Limb (tissue), 2 donors: ENCODE data around the gene RBM33.

Experiments
- DNase-seq, 2 donors: peaks; one replicate each; pipeline ENCODE4 v3.0.0-alpha.2; 2016; ENCODE audit errors: extremely low spot score in 2 of 2

RBM33 gene

DNA sequence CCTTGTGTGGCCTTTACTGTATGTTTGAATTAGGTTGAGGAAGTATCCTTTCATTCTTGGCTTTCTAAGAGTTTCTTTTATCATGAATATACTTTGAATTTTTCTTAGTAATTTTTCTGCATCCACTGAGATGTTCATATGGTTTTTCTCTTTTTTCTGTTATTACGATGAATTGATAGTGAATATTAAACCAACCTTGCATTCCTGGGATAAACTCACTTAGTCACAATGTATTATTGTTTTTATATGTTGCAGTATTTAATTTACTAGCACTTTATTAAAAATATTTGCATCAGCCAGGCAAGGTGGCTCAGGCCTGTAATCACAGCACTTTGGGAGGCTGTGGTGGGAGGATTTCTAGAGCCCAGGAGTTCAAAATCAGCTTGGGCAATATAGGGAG lies 15.3 kb upstream of the RBM33 start:
- no peak for DNase-seq

DNA sequence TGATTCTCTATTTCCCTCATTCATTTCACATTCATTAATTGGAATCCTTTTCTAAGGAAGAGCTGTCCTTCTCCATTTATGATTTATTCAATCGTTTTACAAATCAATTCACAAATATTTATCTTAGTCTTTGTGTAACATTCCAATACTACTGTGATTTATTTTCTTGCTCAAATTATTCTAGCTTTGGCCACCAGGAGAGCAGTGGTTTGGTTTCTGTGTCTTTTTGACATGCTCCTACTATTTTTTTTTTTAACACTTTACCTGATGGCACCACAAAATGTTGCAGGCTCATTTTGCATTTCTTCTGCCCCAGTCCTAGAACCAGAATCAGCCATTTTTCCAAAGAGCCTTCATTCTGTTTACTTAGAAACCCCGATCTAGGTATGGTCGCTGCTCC lies 13.3 kb upstream of the RBM33 start:
- DNase-seq, result no peak

DNA sequence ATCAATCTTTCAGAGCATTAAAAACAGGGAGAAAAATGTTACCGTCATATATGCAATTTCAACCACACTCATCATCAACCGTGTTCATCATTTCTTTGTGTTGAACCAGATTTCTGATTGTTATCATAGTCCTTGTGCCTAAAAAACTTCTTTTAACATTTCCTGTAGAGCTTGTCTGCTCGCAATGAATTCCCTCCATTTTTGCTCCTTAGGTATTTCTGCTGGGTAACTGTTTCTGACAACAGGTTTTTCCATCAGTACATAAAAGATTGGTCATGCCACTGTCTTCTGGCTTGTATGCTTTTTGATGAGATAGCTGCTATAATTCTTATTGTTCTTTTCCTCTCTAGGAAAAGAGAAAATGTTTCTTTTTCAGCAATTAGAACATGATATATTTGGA lies 8.6 kb upstream of the RBM33 start:
- no peak for DNase-seq

DNA sequence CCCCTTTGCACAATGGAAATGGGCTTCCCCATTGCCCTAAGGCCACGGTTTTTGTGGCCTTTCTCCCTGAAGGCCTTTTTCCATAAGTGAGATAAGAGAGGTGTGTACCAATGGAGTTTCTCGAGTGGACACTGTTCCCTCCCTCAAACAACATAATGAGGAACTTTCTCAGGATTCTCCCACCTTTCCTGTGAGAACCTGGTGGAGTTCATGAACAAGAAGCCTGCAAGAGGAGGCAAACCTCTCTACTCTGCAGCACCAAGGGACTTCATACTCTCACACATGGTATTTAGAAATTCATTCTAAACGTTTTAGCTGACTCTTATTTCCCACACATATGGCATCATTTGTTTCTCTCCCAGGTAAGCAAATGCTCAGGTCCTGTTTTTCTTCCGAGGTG lies 7.3 kb upstream of the RBM33 start:
- DNase-seq, result no peak

- no peak for DNase-seq
Measured at GRCh38 chr7:155638366-155638765, 6.1 kb upstream of the RBM33 start.

GRCh38 chr7:155639958-155640520 lies 4.4 kb upstream of the RBM33 start:
- DNase-seq, result no peak

DNA sequence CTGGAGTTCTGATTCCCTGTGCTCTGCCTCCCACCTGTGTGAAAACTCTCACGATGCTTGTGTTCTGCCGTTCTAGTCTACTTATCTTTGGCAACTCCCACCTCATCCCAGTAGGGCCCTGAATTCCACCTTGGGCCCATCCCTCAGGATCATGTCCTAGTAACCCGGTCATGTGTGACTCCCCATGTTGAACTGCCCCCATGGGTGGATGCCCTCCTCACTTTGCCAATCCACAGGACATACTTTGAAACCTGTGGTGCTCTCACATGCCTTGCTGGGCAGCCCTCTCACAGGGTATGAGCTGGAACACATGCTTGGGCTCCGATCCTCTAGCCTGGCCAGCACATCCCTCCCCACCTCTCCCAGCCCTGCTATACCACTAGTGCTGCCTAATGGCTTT lies 3.8 kb upstream of the RBM33 start:
- DNase-seq, result no peak

DNA sequence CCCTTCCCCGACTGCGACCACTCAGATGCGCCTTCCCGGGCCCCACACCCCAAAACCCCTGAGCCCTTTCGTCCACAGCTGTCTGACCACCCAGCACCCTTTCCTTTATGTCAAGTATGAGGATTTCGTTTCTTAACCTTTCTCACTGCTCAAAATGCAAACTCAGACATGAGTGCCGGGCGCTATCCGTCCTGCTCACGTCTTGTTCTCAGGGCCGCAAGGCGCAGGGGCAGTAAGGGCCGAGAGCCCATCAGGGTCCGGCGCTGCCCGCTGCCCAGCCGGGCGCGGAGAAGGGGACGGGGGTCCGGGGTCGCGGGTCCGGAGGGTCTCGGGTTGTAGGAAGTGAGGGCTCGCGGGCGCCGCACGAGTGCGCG lies 670 bp upstream of the RBM33 start:
- DNase-seq, result no peak

- peak in 1 of 2 donors; percentile 70 for DNase-seq
Measured at GRCh38 chr7:155644971-155645509, 579 bp downstream of the RBM33 start.

- no peak for DNase-seq
Measured at GRCh38 chr7:155645662-155646061, 1.2 kb downstream of the RBM33 start.

DNA sequence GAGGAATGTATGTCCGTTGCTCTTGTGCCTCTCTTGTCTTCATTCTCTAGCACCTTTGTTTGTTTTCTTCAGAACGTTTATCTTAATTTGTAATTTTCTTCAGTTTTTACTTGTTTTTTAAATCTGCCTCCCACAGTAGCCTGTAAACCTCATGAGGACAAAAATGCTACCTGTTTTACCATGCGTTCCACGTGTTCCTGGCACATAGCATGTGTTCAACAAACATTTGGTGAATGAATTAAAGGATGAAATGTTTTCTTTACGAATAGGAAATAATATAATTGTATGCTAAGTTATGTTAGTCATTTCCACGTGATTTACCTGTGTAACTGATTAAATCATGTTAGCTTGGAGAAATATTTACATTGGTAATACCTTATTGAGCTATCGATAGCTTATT lies 2.2 kb downstream of the RBM33 start:
- DNase-seq, result no peak

GRCh38 chr7:155647302-155647701 lies 2.8 kb downstream of the RBM33 start:
- DNase-seq, result no peak

DNA sequence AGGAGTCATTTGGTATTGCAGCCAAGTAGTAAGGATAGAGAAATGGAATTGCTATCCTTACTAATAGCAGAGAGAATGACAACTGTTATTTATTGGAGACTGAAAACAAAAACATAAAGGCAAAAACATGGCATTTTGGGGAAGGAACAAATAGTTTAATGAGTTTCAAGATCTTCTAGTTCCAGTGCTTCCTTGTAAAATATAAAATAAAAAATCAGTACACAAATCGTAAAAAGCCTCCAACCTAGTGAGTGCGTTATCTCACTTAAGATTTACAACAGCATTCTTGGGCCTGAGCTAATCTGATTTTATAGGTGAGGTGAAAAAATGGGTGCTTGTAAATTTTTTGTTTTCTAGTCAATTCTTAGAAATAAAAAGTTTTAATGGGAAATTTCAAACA lies 3.3 kb downstream of the RBM33 start:
- DNase-seq, result no peak

DNA sequence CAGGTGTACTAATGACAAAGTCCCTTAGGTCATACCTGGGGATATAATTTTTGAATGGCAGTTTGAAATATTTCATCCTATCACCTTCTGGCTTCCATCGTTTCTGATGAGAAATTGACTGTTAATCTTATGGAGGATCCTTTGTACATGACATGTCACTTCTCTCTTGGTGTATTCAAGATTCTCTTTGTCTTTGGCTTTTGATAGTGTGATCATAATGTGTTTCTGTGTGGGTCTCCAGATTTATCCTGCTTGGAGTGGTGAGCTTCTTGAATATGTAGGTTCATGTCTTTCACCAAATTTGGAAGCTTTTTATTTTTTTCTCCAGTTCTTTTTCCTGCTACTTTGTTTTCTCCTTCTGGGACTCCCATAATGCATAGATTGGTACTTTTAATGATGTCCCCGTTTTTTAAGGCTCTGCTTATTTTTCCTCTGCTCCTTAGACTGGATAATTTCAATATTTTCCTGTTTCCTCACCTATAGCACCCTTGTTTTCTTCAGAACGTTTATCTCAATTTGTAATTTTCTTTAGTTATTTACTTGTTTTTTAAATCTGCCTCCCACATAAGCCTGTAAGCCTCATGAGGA lies 4.4 kb downstream of the RBM33 start:
- DNase-seq, result no peak

- no peak for DNase-seq
Measured at GRCh38 chr7:155649588-155649987, 5.1 kb downstream of the RBM33 start.

DNA sequence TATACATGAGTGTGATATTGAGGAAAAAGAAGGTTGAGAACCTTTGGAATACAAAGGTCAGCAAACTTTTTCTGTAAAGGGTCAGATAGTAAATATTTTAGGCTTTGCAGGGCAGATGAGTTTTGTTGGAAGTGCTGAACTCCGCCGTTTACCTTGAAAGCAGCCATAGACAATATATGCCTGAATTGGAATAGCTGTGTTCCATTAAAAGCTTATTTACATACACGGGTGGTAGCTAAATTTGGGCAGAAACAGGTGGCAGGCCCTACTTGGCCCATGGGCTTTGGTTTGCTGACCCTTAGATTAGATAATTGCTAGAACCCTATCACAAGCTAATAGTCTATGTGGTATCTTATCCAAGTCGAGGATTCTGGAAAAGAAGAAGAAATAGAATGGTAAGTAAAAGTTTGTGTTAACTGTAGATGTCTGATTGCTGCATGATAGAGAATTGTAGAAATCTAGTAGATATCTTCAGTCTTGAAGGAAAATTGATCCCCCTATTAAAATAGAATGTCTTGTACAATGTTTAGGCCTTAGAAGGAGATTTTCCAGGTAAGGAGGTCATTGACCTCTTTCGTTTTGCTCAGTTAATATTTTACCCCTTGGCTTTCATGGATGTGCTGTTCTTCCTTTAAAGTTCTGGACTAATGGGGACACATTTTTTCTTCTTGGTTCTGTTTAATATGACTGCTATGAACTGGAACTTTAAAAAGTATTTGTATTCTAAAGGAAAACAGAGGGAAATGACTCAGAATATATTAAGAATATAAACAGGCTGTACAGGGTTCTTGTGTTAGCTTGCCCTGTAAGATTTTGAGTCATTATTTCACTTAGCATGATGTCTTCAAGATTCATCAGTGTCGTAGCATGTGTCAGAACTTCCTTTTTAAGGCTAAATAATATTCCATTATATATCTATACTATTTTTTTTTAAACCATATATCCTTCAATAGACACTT lies 8.0 kb downstream of the RBM33 start:
- DNase-seq, result no peak

- DNase-seq, result no peak
Measured at GRCh38 chr7:155653803-155654202, 9.3 kb downstream of the RBM33 start.

DNA sequence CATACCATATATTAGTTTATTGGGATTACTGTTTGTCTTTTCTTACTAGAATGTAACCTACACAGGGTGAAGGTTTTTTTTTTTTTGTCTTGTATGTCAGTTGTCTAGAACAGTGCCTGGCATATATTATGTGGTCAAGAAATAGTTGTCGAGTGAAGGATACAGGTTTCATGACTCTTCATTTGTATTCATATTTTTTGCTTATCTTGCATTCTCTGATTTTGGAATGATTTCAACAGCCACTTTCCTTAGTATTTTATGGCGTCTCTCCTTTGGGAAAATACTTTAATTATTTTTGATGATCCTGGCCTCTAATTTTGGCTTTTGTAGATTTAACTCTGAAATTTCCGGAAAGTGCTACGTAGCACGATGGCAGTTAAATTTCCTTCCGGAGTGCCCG lies 12.4 kb downstream of the RBM33 start:
- no peak for DNase-seq

DNA sequence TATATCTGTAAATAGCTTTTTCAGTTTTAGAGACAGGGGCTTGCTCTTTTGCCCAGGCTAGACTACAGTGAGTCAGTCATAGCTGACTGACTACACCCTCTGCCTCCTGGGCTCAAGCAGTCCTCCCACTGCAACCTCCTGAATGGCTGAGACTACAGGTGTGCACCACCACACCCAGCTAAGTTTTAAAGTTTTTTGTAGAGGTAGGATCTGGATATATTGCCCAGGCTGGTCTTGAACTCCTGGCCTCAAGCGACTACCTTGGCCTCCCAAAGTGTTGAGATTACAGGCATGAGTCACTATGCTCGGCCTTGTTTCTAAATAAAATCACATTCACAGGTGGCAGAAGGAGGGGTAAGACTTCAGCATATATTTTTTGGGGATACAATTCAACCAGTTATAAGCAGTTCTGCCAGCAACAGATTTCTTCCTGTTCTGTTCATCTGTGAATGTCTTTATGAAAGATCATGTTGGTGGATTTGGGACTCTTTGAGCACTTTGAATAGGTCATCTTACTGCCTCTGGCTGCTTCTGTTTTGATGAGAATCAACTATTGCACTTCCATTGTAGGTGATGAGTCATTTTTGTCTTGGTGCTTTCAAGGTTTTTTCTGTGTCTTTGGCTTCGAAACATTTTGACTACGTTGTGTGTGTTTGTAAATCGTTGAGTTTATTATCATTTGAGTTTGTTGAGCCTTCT lies 15.7 kb downstream of the RBM33 start:
- no peak for DNase-seq

- DNase-seq, result no peak
Measured at GRCh38 chr7:155660758-155661093, 16.3 kb downstream of the RBM33 start.

- no peak for DNase-seq
Measured at GRCh38 chr7:155662343-155663043, 18.0 kb downstream of the RBM33 start.
